ENCODE data around the gene RAB24.
"Not testable (repeated sequence)": the region's sequence is repeated elsewhere in the genome, so short reads cannot be mapped to it uniquely, and the experiment has no call there.

Gene RAB24

GRCh38 chr5:177303121-177303924 is at the start of gene RAB24, which contains the start of gene PRELID1:
Gene RAB24 (minus strand): TSS chr5:177303719. CDS start chr5:177303288, 431 bp downstream.
Gene PRELID1 (plus strand): TSS chr5:177303799. CDS start chr5:177303986, 187 bp downstream.
- DNase-seq = peak; percentile 52

- DNase-seq = no peak
Measured at GRCh38 chr5:177353093-177353492, 49.6 kb upstream of the RAB24 start.

GRCh38 chr5:177351392-177352329 is 48.1 kb upstream of the RAB24 start, which contains the start of gene LMAN2:
Gene LMAN2 (minus strand): TSS chr5:177351668. CDS start chr5:177351647, 21 bp downstream.
- peak; percentile 89 for DNase-seq

GRCh38 chr5:177350776-177351391 is 47.4 kb upstream of the RAB24 start:
- DNase-seq = no peak

GRCh38 chr5:177349762-177350161 is 46.2 kb upstream of the RAB24 start:
- DNase-seq = no peak

GRCh38 chr5:177349362-177349647 is 45.8 kb upstream of the RAB24 start:
- no peak for DNase-seq

- no peak for DNase-seq
Measured at GRCh38 chr5:177347699-177348098, 44.2 kb upstream of the RAB24 start.

- no peak for DNase-seq
Measured at GRCh38 chr5:177346820-177347219, 43.3 kb upstream of the RAB24 start.

GRCh38 chr5:177344891-177345290 is 41.4 kb upstream of the RAB24 start:
- no peak for DNase-seq

GRCh38 chr5:177343777-177344176 is 40.3 kb upstream of the RAB24 start:
- DNase-seq = no peak

GRCh38 chr5:177343000-177343399 is 39.5 kb upstream of the RAB24 start:
- not testable (repeated sequence) for DNase-seq

GRCh38 chr5:177339107-177339638 is 35.7 kb upstream of the RAB24 start:
- no peak for DNase-seq

GRCh38 chr5:177338251-177339106 is 35.0 kb upstream of the RAB24 start:
- DNase-seq = no peak

- DNase-seq = no peak
Measured at GRCh38 chr5:177336603-177337494, 33.3 kb upstream of the RAB24 start.

- no peak for DNase-seq
Measured at GRCh38 chr5:177336112-177336511, 32.6 kb upstream of the RAB24 start.

GRCh38 chr5:177335701-177336065 is 32.2 kb upstream of the RAB24 start:
- DNase-seq = no peak

- DNase-seq = no peak
Measured at GRCh38 chr5:177334781-177335700, 31.5 kb upstream of the RAB24 start.

- DNase-seq = no peak
Measured at GRCh38 chr5:177334155-177334551, 30.6 kb upstream of the RAB24 start.

- DNase-seq = no peak
Measured at GRCh38 chr5:177333420-177334154, 30.1 kb upstream of the RAB24 start.
